ENCODE data around the gene NCKAP5L. TPM values are rescaled to one million over a fixed set of nuclear protein-coding genes. Genes with fewer than 3 reads are reported as not detected.
A peak's percentile ranks its signal among the peaks of the same experiment; 100 is the strongest.

The NCKAP5L gene, protein sequence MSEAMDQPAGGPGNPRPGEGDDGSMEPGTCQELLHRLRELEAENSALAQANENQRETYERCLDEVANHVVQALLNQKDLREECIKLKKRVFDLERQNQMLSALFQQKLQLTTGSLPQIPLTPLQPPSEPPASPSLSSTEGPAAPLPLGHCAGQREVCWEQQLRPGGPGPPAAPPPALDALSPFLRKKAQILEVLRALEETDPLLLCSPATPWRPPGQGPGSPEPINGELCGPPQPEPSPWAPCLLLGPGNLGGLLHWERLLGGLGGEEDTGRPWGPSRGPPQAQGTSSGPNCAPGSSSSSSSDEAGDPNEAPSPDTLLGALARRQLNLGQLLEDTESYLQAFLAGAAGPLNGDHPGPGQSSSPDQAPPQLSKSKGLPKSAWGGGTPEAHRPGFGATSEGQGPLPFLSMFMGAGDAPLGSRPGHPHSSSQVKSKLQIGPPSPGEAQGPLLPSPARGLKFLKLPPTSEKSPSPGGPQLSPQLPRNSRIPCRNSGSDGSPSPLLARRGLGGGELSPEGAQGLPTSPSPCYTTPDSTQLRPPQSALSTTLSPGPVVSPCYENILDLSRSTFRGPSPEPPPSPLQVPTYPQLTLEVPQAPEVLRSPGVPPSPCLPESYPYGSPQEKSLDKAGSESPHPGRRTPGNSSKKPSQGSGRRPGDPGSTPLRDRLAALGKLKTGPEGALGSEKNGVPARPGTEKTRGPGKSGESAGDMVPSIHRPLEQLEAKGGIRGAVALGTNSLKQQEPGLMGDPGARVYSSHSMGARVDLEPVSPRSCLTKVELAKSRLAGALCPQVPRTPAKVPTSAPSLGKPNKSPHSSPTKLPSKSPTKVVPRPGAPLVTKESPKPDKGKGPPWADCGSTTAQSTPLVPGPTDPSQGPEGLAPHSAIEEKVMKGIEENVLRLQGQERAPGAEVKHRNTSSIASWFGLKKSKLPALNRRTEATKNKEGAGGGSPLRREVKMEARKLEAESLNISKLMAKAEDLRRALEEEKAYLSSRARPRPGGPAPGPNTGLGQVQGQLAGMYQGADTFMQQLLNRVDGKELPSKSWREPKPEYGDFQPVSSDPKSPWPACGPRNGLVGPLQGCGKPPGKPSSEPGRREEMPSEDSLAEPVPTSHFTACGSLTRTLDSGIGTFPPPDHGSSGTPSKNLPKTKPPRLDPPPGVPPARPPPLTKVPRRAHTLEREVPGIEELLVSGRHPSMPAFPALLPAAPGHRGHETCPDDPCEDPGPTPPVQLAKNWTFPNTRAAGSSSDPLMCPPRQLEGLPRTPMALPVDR (N-terminal part only)
- polyA plus RNA-seq (2013, experiment 1 of 2): 12.5 TPM
- polyA plus RNA-seq (2013, experiment 2 of 2): 13.0 TPM

DNA sequence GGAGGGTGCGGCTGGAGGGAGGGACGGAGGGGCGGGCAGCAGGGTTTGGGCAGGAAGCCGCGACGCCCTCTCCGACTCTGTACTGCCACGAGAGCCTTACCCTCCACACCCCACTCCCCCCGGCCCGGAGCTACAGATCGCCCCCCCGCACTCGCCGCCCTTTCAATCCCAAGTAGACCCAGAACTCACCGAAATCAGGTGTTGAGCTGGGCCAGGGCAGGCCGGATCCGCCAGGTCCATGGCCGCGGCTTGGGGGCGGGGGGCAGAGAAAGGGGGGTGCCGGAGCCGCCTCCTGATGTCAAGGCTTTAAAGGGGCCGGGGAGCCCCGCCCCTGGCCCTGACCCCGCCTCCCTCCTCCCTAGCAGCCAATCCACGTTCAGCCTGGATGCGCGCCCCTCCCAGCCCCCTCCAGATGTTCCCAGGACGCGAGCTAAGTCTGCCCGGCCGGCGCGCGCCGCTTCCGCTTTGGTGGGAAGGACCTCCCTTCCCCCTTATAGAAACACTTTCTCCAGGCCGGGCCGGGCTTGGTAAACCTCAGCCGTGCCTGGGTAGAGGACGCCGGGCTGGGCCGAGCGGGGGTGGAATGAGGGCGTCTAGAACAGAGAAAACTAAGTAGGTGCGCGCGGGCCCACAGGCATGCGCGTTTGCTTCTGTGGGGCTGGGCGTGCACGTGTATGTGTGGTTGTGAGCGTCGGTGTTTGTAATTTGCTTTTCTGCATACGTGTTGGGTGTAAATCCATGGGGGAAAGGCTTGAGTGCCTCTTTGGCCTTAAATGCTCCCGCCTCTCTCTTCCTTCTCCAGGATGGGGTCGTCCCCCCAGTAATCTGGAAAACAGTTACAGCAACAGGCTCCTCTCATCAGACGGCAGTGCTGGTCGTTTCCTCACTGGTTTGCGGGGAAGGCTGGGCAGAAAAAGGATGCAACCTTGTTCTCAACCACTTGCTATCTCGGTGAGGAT is at the start of gene NCKAP5L:
Gene NCKAP5L (minus strand): TSS at position 281 of the 959 bp plus-strand sequence. CDS start 24,369 bp downstream, outside the sequence.
- Histone ChIP-seq H2BK120ac (ENCODE audit: low read depth, low read length) (no peak within 1 kb of the TSS), H3K9ac (ENCODE audit: low read depth, low read length, poor library complexity) (peak within 1 kb of the TSS; percentile 92), H2BK15ac (ENCODE audit: low read length) (peak within 1 kb of the TSS; percentile 40), H4K91ac (ENCODE audit: low read depth, low read length, poor library complexity) (no peak within 1 kb of the TSS), H3K14ac (ENCODE audit: low read length) (peak within 1 kb of the TSS; percentile 48), H2BK5ac (ENCODE audit: low read length) (peak within 1 kb of the TSS; percentile 79), H3K27me3 (ENCODE audit: control insufficient read depth in 3 of 3, insufficient read depth in 3 of 3, low read depth in 1 of 3, low read length in 3 of 3) (no peaks in the 10 kb centered on the region), H3K4ac (ENCODE audit: low read length) (peak within 1 kb of the TSS; percentile 8), H2AK5ac (ENCODE audit: low read depth, low read length) (peak within 1 kb of the TSS; percentile 53), H3K9me3 (replicated peaks in 1 of 2; ENCODE audit: control insufficient read depth in 2 of 2, insufficient read depth in 1 of 2, low read depth in 1 of 2, low read length in 2 of 2) (no peaks in the 10 kb centered on the region), H3K4me2 (ENCODE audit: insufficient read depth, low read length, poor library complexity, severe bottlenecking) (peak within 1 kb of the TSS; percentile 72), H3K36me3 (replicated peaks in 1 of 2; ENCODE audit: control insufficient read depth in 2 of 2, insufficient read depth in 2 of 2, low read length in 2 of 2) (peaks cover 0 to 3% of the 10 kb centered on the region in 2 donors), H3K23ac (ENCODE audit: low read depth, low read length, poor library complexity) (peak within 1 kb of the TSS; percentile 38), H2BK12ac (ENCODE audit: low read length) (peak within 1 kb of the TSS; percentile 51), H4K8ac (ENCODE audit: low read depth, low read length) (no peak within 1 kb of the TSS), H3K4me1 (ENCODE audit: control insufficient read depth in 2 of 2, insufficient read depth in 1 of 2, low read depth in 1 of 2, low read length in 2 of 2) (peaks cover 22 to 32% of the 10 kb centered on the region in 2 donors), H3K4me3 (ENCODE audit: low read length in 2 of 2) (peak within 1 kb of the TSS; percentile 84), H3K18ac (ENCODE audit: low read length) (peak within 1 kb of the TSS; percentile 95), H3K27ac (replicated peaks; ENCODE audit: low read length) (peak within 1 kb of the TSS; percentile 81), H3K79me1 (ENCODE audit: low read depth, low read length) (peaks cover 3% of the 10 kb centered on the region), H2AFZ (ENCODE audit: low read length) (peak within 1 kb of the TSS; percentile 94)
- peak; percentile 96 for DNase-seq (ENCODE audit: low spot score)
- WGBS, 2 donors (ENCODE audit: extremely low coverage in 2 of 2, insufficient read length in 2 of 2, insufficient replicate concordance in 1 of 2): no CpG with 5 or more reads among the region's 61 CpGs

DNA sequence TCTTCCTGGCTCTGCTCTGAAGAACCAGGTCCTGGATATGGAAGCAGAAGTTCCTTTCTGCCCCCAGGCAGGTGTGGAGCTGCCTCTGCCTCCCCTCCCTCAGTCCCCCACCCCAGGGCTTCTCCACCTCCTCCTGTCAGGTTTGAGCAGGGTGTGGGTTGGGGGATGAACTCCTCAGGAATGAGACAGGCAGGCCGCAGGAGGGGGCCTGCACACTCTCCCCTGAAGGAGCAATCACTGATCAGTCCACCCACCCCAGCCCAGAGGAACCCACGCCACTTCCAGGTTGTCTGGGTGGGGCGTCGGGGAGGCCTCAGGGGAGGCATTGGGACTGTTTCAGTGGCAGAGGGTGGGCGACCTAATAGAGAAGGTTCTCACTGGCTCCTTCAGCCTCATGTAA is 48.9 kb upstream of the NCKAP5L start:
- Histone ChIP-seq H3K4me2 (ENCODE audit: insufficient read depth, low read length, poor library complexity, severe bottlenecking) (no peak overlapping the region), H3K4me3 (ENCODE audit: low read length in 2 of 2) (no peak overlapping the region), H2BK5ac (ENCODE audit: low read length) (no peak overlapping the region), H4K91ac (ENCODE audit: low read depth, low read length, poor library complexity) (no peak overlapping the region), H3K79me1 (ENCODE audit: low read depth, low read length) (no peaks in the 10 kb centered on the region), H3K14ac (ENCODE audit: low read length) (no peak overlapping the region), H2BK12ac (ENCODE audit: low read length) (no peak overlapping the region), H4K8ac (ENCODE audit: low read depth, low read length) (no peak overlapping the region), H3K27ac (replicated peaks; ENCODE audit: low read length) (no peak overlapping the region), H2AFZ (ENCODE audit: low read length) (no peak overlapping the region), H3K27me3 (ENCODE audit: control insufficient read depth in 3 of 3, insufficient read depth in 3 of 3, low read depth in 1 of 3, low read length in 3 of 3) (peaks cover 0 to 21% (median 0%) of the 10 kb centered on the region in 3 experiments), H2BK120ac (ENCODE audit: low read depth, low read length) (no peak overlapping the region), H3K18ac (ENCODE audit: low read length) (no peak overlapping the region), H3K4me1 (ENCODE audit: control insufficient read depth in 2 of 2, insufficient read depth in 1 of 2, low read depth in 1 of 2, low read length in 2 of 2) (peaks cover 5 to 7% of the 10 kb centered on the region in 2 donors), H2AK5ac (ENCODE audit: low read depth, low read length) (peak overlapping the region; percentile 53), H3K9ac (ENCODE audit: low read depth, low read length, poor library complexity) (no peak overlapping the region), H3K9me3 (replicated peaks in 1 of 2; ENCODE audit: control insufficient read depth in 2 of 2, insufficient read depth in 1 of 2, low read depth in 1 of 2, low read length in 2 of 2) (peaks cover 0 to 6% of the 10 kb centered on the region in 2 donors), H3K23ac (ENCODE audit: low read depth, low read length, poor library complexity) (no peak overlapping the region), H3K4ac (ENCODE audit: low read length) (no peak overlapping the region), H2BK15ac (ENCODE audit: low read length) (no peak overlapping the region), H3K36me3 (replicated peaks in 1 of 2; ENCODE audit: control insufficient read depth in 2 of 2, insufficient read depth in 2 of 2, low read length in 2 of 2) (peaks cover 0 to 2% of the 10 kb centered on the region in 2 donors)
- WGBS, 2 donors (ENCODE audit: extremely low coverage in 2 of 2, insufficient read length in 2 of 2, insufficient replicate concordance in 1 of 2): no CpG with 5 or more reads among the region's 5 CpGs
- DNase-seq (ENCODE audit: low spot score): no peak

DNA sequence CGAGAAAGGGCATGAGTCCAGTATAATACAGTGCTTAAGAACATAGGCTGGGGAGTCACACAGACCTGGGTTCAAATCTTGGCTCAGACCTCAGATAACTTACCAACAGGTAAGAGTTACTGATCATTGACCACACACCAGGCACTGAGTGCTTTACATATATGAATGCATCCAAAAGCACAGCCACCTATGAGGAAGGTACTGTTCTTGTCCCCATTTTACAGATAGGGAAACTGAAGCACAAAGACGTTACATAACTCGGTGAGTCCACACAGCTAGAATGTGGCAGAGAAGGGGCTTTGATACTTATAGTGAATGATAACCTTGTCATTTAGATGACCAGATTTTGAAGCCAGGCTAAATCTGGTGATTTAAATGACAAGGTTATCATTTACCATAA is 47.9 kb upstream of the NCKAP5L start:
- peaks cover 0 to 6% of the 10 kb centered on the region in 2 donors for H3K9me3 ChIP-seq (replicated peaks in 1 of 2; ENCODE audit: control insufficient read depth in 2 of 2, insufficient read depth in 1 of 2, low read depth in 1 of 2, low read length in 2 of 2)
- H3K4me3 ChIP-seq (ENCODE audit: low read length in 2 of 2): no peak overlapping the region
- H3K9ac ChIP-seq (ENCODE audit: low read depth, low read length, poor library complexity): no peak overlapping the region
- no peak overlapping the region for H2BK15ac ChIP-seq (ENCODE audit: low read length)
- no peak overlapping the region for H2BK12ac ChIP-seq (ENCODE audit: low read length)
- H2AFZ ChIP-seq (ENCODE audit: low read length): no peak overlapping the region
- no CpG with 5 or more reads among the region's 3 CpGs for WGBS, 2 donors (ENCODE audit: extremely low coverage in 2 of 2, insufficient read length in 2 of 2, insufficient replicate concordance in 1 of 2)
- no peak overlapping the region for H2BK5ac ChIP-seq (ENCODE audit: low read length)
- peaks cover 0 to 2% of the 10 kb centered on the region in 2 donors for H3K36me3 ChIP-seq (replicated peaks in 1 of 2; ENCODE audit: control insufficient read depth in 2 of 2, insufficient read depth in 2 of 2, low read length in 2 of 2)
- no peak overlapping the region for H2BK120ac ChIP-seq (ENCODE audit: low read depth, low read length)
- H4K91ac ChIP-seq (ENCODE audit: low read depth, low read length, poor library complexity): no peak overlapping the region
- no peak overlapping the region for H3K27ac ChIP-seq (replicated peaks; ENCODE audit: low read length)
- H3K4me2 ChIP-seq (ENCODE audit: insufficient read depth, low read length, poor library complexity, severe bottlenecking): no peak overlapping the region
- no peak overlapping the region for H3K4ac ChIP-seq (ENCODE audit: low read length)
- H3K79me1 ChIP-seq (ENCODE audit: low read depth, low read length): no peaks in the 10 kb centered on the region
- no peak overlapping the region for H3K23ac ChIP-seq (ENCODE audit: low read depth, low read length, poor library complexity)
- no peak overlapping the region for H2AK5ac ChIP-seq (ENCODE audit: low read depth, low read length)
- no peak for DNase-seq (ENCODE audit: low spot score)
- no peak overlapping the region for H3K14ac ChIP-seq (ENCODE audit: low read length)
- peaks cover 0 to 21% (median 0%) of the 10 kb centered on the region in 3 experiments for H3K27me3 ChIP-seq (ENCODE audit: control insufficient read depth in 3 of 3, insufficient read depth in 3 of 3, low read depth in 1 of 3, low read length in 3 of 3)
- no peak overlapping the region for H3K18ac ChIP-seq (ENCODE audit: low read length)
- no peak overlapping the region for H4K8ac ChIP-seq (ENCODE audit: low read depth, low read length)
- H3K4me1 ChIP-seq (ENCODE audit: control insufficient read depth in 2 of 2, insufficient read depth in 1 of 2, low read depth in 1 of 2, low read length in 2 of 2): peaks cover 0 to 7% of the 10 kb centered on the region in 2 donors
